NB4 (cell line): ENCODE results near the gene FTO.

Experiments used
- CTCF ChIP-seq: IDR thresholded peaks from one replicate; pipeline ENCODE4 v1.5.1; 2012; ENCODE audit warnings: low read depth, low read length
- POLR2A ChIP-seq: IDR thresholded peaks from 2 replicates; pipeline ENCODE4 v1.6.1; 2011; ENCODE audit warnings: mild to moderate bottlenecking; ENCODE audit not compliant: insufficient read length; ENCODE audit errors: extremely low read depth

GRCh38 chr16:54040975-54041374, 337.0 kb downstream of the FTO start:
- TF ChIP-seq CTCF (no peak), POLR2A (no peak)
